EL (cell line): ENCODE data around the gene MGLL.

Experiments used
- DNase-seq: peaks from one replicate; pipeline ENCODE4 v3.0.0-alpha.2; 2016

MGLL gene

GRCh38 chr3:127751163-127751621 is 71.1 kb downstream of the MGLL start:
- DNase-seq: no peak

- peak; percentile 83 for DNase-seq
Measured at GRCh38 chr3:127750226-127751031, 71.9 kb downstream of the MGLL start.

- DNase-seq: no peak
Measured at GRCh38 chr3:127749787-127750225, 72.5 kb downstream of the MGLL start.

GRCh38 chr3:127749361-127749760 is 73.0 kb downstream of the MGLL start:
- DNase-seq: no peak

GRCh38 chr3:127748754-127749327 is 73.5 kb downstream of the MGLL start:
- DNase-seq: no peak

- peak; percentile 90 for DNase-seq
Measured at GRCh38 chr3:127747751-127748521, 74.4 kb downstream of the MGLL start.

GRCh38 chr3:127747066-127747465 is 75.2 kb downstream of the MGLL start:
- no peak for DNase-seq

- no peak for DNase-seq
Measured at GRCh38 chr3:127746400-127747057, 75.8 kb downstream of the MGLL start.

- no peak for DNase-seq
Measured at GRCh38 chr3:127745656-127746399, 76.5 kb downstream of the MGLL start.

GRCh38 chr3:127744875-127745274 is 77.4 kb downstream of the MGLL start:
- no peak for DNase-seq

GRCh38 chr3:127744253-127744815 is 78.0 kb downstream of the MGLL start:
- DNase-seq: no peak

- DNase-seq: no peak
Measured at GRCh38 chr3:127743351-127744252, 78.7 kb downstream of the MGLL start.

GRCh38 chr3:127742580-127742979 is 79.7 kb downstream of the MGLL start:
- no peak for DNase-seq

- no peak for DNase-seq
Measured at GRCh38 chr3:127741690-127742089, 80.6 kb downstream of the MGLL start.

GRCh38 chr3:127741246-127741645 is 81.1 kb downstream of the MGLL start:
- no peak for DNase-seq

GRCh38 chr3:127740136-127740915 is 82.0 kb downstream of the MGLL start:
- no peak for DNase-seq

- no peak for DNase-seq
Measured at GRCh38 chr3:127739347-127740135, 82.8 kb downstream of the MGLL start.

GRCh38 chr3:127738192-127738840 is 84.0 kb downstream of the MGLL start:
- DNase-seq: peak; percentile 41
